Activated CD4-positive, alpha-beta T cell treated with anti-CD3 and anti-CD28 coated beads, Interleukin-2, amount 50 U/mL, for 4 hours (primary cell): Measurements from ENCODE around the gene SLC13A5.

Source experiments
- DNase-seq, 2 experiments: peaks; one replicate each; pipeline ENCODE4 v3.0.0-alpha.2; 2020

The SLC13A5 gene

DNA sequence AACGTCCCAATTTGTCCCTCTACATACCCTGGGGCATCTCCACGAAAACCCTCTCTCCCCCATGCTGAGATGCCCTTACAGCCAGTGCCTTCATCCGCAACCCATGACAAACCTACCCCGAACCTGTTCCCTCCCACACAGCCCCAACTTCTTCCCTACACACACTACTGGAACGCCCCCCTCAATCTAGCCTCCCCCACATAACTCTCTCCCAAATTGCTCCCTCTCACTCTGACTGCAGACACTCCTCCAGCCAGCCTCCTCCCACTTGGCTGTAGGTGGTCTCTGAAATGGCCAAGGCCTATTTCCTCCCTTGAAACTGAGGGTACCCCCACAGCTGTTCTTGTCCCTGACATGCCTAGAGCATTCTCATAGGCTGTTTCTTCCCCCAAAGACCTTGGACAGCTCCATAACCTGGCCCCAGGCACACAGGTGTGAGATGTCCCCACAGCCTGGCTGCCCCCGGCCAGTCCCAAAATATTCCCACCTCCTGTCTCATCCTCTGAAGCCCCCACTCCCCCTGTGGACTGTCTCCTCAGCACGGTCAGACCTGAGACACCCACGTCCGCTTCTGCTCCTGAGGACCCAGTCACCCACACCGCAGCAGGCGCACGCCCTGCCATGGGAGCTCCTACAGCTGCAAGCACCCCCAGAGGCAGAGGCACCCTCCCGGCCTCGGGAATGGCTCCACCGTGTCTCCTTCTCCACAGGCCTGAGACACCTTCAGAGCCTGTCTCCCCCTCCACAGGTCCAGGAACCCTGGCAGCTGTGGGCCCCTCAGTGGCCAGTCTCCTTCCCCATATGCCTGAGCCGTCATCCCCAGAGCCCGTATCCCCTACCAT lies 76.3 kb downstream of the SLC13A5 start:
- no peak for DNase-seq

DNA sequence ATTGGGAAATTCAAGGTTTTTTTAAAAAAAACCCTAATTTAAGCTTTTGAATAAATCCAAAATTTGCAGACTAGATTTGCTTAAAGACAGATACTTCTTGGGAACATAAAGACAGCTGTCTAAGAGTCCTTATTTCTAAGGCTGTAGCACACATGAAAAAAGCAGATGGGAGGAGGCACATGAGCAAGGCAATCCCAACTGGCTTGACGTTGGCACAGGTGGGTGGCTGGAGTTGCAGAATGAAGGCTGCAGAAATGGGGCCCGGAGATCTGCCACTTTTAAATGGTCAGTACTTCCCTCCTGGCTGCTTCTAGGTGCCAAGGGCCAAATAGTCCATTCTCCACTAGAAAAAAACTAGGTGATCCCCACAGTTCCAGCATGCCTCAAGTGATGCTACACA lies 77.1 kb downstream of the SLC13A5 start:
- no peak for DNase-seq
